Body of pancreas (tissue), 4 donors: ENCODE results near the gene ZFP57. TPM values are rescaled to one million over a fixed set of nuclear protein-coding genes. Genes with fewer than 3 reads are reported as not detected.

ENCODE experiments used
- ATAC-seq: fragments of 150-250 bp; one replicate; pipeline ENCODE4 v1.9.1; 2016
- DNase-seq, 4 donors: peaks; one replicate each; pipeline ENCODE4 v3.0.0-alpha.2; 2019
- H3K27ac ChIP-seq, 4 donors: fragments of 200-600 bp; sonication (generic); 1 replicate in 3 of 4; 2 replicates in 1 of 4; pipeline versions ENCODE4 v1.5.1 to v1.6.1; 2016 to 2019; ENCODE audit warnings: mild to moderate bottlenecking in 1 of 4, mixed read lengths in 1 of 4, moderate library complexity in 1 of 4
- H3K27me3 ChIP-seq, 2 donors: fragments of 200-600 bp; sonication (generic); one replicate each; pipeline ENCODE4 v1.6.0; 2016; ENCODE audit warnings: mild to moderate bottlenecking in 1 of 2
- H3K36me3 ChIP-seq, 2 donors: fragments of 200-600 bp; sonication (generic); replicated peaks in 1 of 2; 2 replicates each; pipeline ENCODE4 v1.5.1; 2016; ENCODE audit warnings: low read depth in 2 of 2; ENCODE audit not compliant: insufficient read depth in 1 of 2
- H3K4me1 ChIP-seq: fragments of 200-600 bp; sonication (generic); one replicate; pipeline ENCODE4 v1.6.0; 2016
- H3K4me3 ChIP-seq, 2 donors: fragments of 200-600 bp; sonication (generic); 1 replicate in 1 of 2; 2 replicates in 1 of 2; pipeline ENCODE4 v1.5.1; 2016 to 2019
- H3K9me3 ChIP-seq, 3 donors: fragments of 200-600 bp; sonication (generic); 1 replicate in 2 of 3; 2 replicates in 1 of 3; pipeline ENCODE4 v1.5.1; 2016
- POLR2A ChIP-seq, 3 donors: fragments of 450-650 bp; IDR thresholded peaks; one replicate each; pipeline ENCODE4 v1.6.1; 2016; ENCODE audit warnings: antibody characterized with exemption in 3 of 3, mild to moderate bottlenecking in 2 of 3
- WGBS, 2 donors: methylation state at CpG; one replicate each; pipeline ENCODE4 v1.1.5; 2017; 5-methylcytosine and 5-hydroxymethylcytosine counted together
- intact Hi-C: fragments of 100-400 bp; cut with DNase I; formaldehyde crosslinking; loops from one replicate; pipeline ENCODE4 v1.15.1; 2023
- total RNA-seq, 2 donors: library from RNA; depleted of rRNA; stranded (reverse); fragments of >200 nt; gene quantifications; one replicate each; pipeline ENCODE4 v1.1.0, GENCODE V29; 2016
- TF ChIP-seq, protein P1 (sequence below), 7 experiments: fragments of 450-650 bp in 4 of 7; fragments of 200-600 bp in 3 of 7; sonication (generic) in 3 of 7; IDR thresholded peaks; one replicate each; pipeline ENCODE4 v1.5.1; 2016 to 2019; ENCODE audit warnings: antibody characterized with exemption in 7 of 7

The ZFP57 gene
- total RNA-seq, 2 donors from 2014 or later = not detected

- ATAC-seq = no peak
- intact Hi-C loops = loop anchor here (10.0 kb wide), 1 partner anchor 132 kb away; no protein-coding TSS in a partner anchor
- Histone ChIP-seq H3K27ac (no peak overlapping the region), H3K27me3 (no peaks in the 10 kb centered on the region), H3K36me3 (no peaks in the 10 kb centered on the region), H3K4me3 (no peak overlapping the region), H3K4me1 (no peaks in the 10 kb centered on the region), H3K9me3 (no peaks in the 10 kb centered on the region)
- TF ChIP-seq POLR2A (IDR thresholded peaks at IDR 0.05) = no peak
- TF ChIP-seq, protein P1, sequence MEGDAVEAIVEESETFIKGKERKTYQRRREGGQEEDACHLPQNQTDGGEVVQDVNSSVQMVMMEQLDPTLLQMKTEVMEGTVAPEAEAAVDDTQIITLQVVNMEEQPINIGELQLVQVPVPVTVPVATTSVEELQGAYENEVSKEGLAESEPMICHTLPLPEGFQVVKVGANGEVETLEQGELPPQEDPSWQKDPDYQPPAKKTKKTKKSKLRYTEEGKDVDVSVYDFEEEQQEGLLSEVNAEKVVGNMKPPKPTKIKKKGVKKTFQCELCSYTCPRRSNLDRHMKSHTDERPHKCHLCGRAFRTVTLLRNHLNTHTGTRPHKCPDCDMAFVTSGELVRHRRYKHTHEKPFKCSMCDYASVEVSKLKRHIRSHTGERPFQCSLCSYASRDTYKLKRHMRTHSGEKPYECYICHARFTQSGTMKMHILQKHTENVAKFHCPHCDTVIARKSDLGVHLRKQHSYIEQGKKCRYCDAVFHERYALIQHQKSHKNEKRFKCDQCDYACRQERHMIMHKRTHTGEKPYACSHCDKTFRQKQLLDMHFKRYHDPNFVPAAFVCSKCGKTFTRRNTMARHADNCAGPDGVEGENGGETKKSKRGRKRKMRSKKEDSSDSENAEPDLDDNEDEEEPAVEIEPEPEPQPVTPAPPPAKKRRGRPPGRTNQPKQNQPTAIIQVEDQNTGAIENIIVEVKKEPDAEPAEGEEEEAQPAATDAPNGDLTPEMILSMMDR (IDR thresholded peaks at IDR 0.05) = peak in 4 of 7 experiments; percentile 10 to 54 (median 31)
- WGBS, 2 donors = 9 to 20% methylated on average over 14 to 17 of the region's 17 CpGs
- DNase-seq = peak in 2 of 4 donors; percentile 27 to 53
Observed at GRCh38 chr6:29702519-29703103, 21.7 kb upstream of the ZFP57 start.

GRCh38 chr6:29696147-29697125 is 15.5 kb upstream of the ZFP57 start:
- no peak for ATAC-seq
- H3K4me3 ChIP-seq = no peak overlapping the region
- no peak for TF ChIP-seq POLR2A (IDR thresholded peaks at IDR 0.05)
- TF ChIP-seq, protein P1 (IDR thresholded peaks at IDR 0.05) = peak in 3 of 7 experiments; percentile 9 to 27 (median 16)
- H3K9me3 ChIP-seq = no peaks in the 10 kb centered on the region
- H3K4me1 ChIP-seq = no peaks in the 10 kb centered on the region
- DNase-seq = no peak
- H3K36me3 ChIP-seq = no peaks in the 10 kb centered on the region
- intact Hi-C loops = no loop called here
- 53 to 75% methylated on average over 10 of the region's 10 CpGs for WGBS, 2 donors
- no peaks in the 10 kb centered on the region for H3K27me3 ChIP-seq
- no peak overlapping the region for H3K27ac ChIP-seq

- Histone ChIP-seq H3K4me1 (no peaks in the 10 kb centered on the region), H3K27ac (no peak overlapping the region), H3K4me3 (no peak overlapping the region), H3K36me3 (no peaks in the 10 kb centered on the region), H3K9me3 (no peaks in the 10 kb centered on the region), H3K27me3 (no peaks in the 10 kb centered on the region)
- DNase-seq = no peak
- ATAC-seq = no peak
- WGBS, 2 donors = 53 to 60% methylated on average over 3 of the region's 3 CpGs
- intact Hi-C loops = no loop called here
- TF ChIP-seq POLR2A (IDR thresholded peaks at IDR 0.05) = no peak
- TF ChIP-seq, protein P1 (IDR thresholded peaks at IDR 0.05) = no peak
Observed at GRCh38 chr6:29694637-29695036, 13.7 kb upstream of the ZFP57 start.

DNA sequence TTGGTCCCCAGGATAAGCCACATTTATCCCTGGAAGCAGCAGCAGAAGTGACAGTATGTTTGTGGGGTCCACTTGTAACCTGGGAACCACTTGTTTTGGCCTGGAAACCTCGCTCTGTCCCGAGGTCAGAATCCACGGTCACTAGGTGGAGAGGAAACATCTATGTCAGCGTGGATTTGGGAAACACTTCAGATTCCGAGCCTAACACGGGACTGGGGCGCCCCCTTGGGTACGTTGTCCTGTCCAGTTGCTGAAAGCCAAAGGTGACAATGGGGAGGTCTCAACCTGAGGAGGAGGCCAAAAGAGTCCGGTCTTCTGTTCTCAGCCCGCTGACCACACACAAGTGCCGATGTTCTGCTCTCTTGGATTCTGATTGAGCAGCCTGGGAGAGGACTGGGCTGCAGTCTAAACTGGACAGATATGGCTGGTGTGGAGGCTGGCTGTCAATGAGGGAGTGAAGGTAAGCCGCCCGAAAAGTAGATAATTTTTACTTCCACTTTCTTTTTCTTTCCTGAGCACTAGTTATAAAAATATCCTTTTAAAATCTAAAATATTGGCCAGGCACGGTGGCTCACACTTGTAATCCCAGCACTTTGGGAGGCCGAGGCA is 4.9 kb upstream of the ZFP57 start:
- H3K4me1 ChIP-seq = no peaks in the 10 kb centered on the region
- intact Hi-C loops = no loop called here
- no peak overlapping the region for H3K27ac ChIP-seq
- no peaks in the 10 kb centered on the region for H3K9me3 ChIP-seq
- H3K36me3 ChIP-seq = no peaks in the 10 kb centered on the region
- no peak for DNase-seq
- 51 to 62% methylated on average over 15 of the region's 15 CpGs for WGBS, 2 donors
- no peak for ATAC-seq
- H3K27me3 ChIP-seq = no peaks in the 10 kb centered on the region
- no peak overlapping the region for H3K4me3 ChIP-seq
- TF ChIP-seq, protein P1 (IDR thresholded peaks at IDR 0.05) = no peak
